SK-N-SH treated with all-trans-retinoic acid at 6 μM for 48 hours (cell line): Measurements from ENCODE around the gene CEP152.

ENCODE experiments used
- ATAC-seq: fragments of 200-7000 bp; cut with Tn5 transposase; 3 replicates; pipeline ENCODE4 v1.9.1; 2020; ENCODE audit warnings: mild to moderate bottlenecking, moderate library complexity
- ARNTL ChIP-seq: fragments of 450-650 bp; formaldehyde crosslinking; IDR thresholded peaks from 2 replicates; pipeline ENCODE4 v1.5.0; 2020; ENCODE audit warnings: low read depth, mild to moderate bottlenecking, moderate library complexity, borderline replicate concordance
- BACH2 ChIP-seq: fragments of 250-450 bp; sonication (Bioruptor Pico); IDR thresholded peaks from 2 replicates; pipeline ENCODE4 v1.9.0; 2021; ENCODE audit warnings: mild to moderate bottlenecking, borderline replicate concordance
- CSDC2 ChIP-seq: fragments of 250-450 bp; sonication (Bioruptor Pico); IDR thresholded peaks from 2 replicates; pipeline ENCODE4 v1.5.0; 2020; ENCODE audit warnings: mild to moderate bottlenecking, moderate library complexity
- ESRRG ChIP-seq: fragments of 250-450 bp; sonication (Bioruptor Pico); IDR thresholded peaks from 2 replicates; pipeline ENCODE4 v1.6.1; 2021; ENCODE audit warnings: mild to moderate bottlenecking
- GLIS3 ChIP-seq: fragments of 250-450 bp; sonication (Bioruptor Pico); IDR thresholded peaks from 2 replicates; pipeline ENCODE4 v1.5.0; 2020; ENCODE audit warnings: mild to moderate bottlenecking, moderate library complexity
- ISL1 ChIP-seq: fragments of 250-450 bp; sonication (Bioruptor Pico); IDR thresholded peaks from 2 replicates; pipeline ENCODE4 v2.1.2; 2022; ENCODE audit warnings: mild to moderate bottlenecking, moderate library complexity
- OSR1 ChIP-seq: fragments of 250-450 bp; sonication (Bioruptor Pico); IDR thresholded peaks from 2 replicates; pipeline ENCODE4 v1.8.0; 2022; ENCODE audit warnings: moderate library complexity, mild to moderate bottlenecking, inconsistent platforms
- PPARA ChIP-seq: fragments of 250-450 bp; sonication (Bioruptor Pico); IDR thresholded peaks from 2 replicates; pipeline ENCODE4 v1.5.0; 2020; ENCODE audit warnings: mild to moderate bottlenecking, borderline replicate concordance
- RARB ChIP-seq: fragments of 250-450 bp; sonication (Bioruptor Pico); IDR thresholded peaks from 2 replicates; pipeline ENCODE4 v1.8.0; 2021; ENCODE audit warnings: mild to moderate bottlenecking, moderate library complexity
- SNAI2 ChIP-seq: fragments of 250-450 bp; sonication (Bioruptor Pico); IDR thresholded peaks from 2 replicates; pipeline ENCODE4 v1.5.0; 2020; ENCODE audit warnings: mild to moderate bottlenecking, moderate library complexity
- TCF4 ChIP-seq: fragments of 250-450 bp; sonication (Bioruptor Pico); IDR thresholded peaks from 2 replicates; pipeline ENCODE4 v1.8.0; 2021; ENCODE audit warnings: mild to moderate bottlenecking, moderate library complexity, borderline replicate concordance
- TOX ChIP-seq: fragments of 250-450 bp; sonication (Bioruptor Pico); IDR thresholded peaks from 2 replicates; pipeline ENCODE4 v1.8.0; 2021; ENCODE audit warnings: mild to moderate bottlenecking, moderate library complexity, borderline replicate concordance
- ZC3H10 ChIP-seq: fragments of 250-450 bp; sonication (Bioruptor Pico); IDR thresholded peaks from 2 replicates; pipeline ENCODE4 v1.5.1; 2021; ENCODE audit warnings: mild to moderate bottlenecking, moderate library complexity
- ZFP3 ChIP-seq: fragments of 250-450 bp; sonication (Bioruptor Pico); IDR thresholded peaks from 2 replicates; pipeline ENCODE4 v1.5.0; 2020; ENCODE audit warnings: mild to moderate bottlenecking, moderate library complexity
- ZFP30 ChIP-seq: fragments of 450-650 bp; formaldehyde crosslinking; IDR thresholded peaks from 2 replicates; pipeline ENCODE4 v1.5.0; 2022; ENCODE audit warnings: mild to moderate bottlenecking, moderate library complexity
- ZNF565 ChIP-seq: fragments of 450-650 bp; formaldehyde crosslinking; conservative IDR thresholded peaks from 2 replicates; pipeline ENCODE4 v1.5.0; 2020; ENCODE audit warnings: low read depth, mild to moderate bottlenecking, moderate library complexity
- ZNF70 ChIP-seq: fragments of 450-650 bp; formaldehyde crosslinking; IDR thresholded peaks from 2 replicates; pipeline ENCODE4 v1.5.0; 2020; ENCODE audit warnings: mild to moderate bottlenecking, moderate library complexity
- ZNF8 ChIP-seq: fragments of 450-650 bp; formaldehyde crosslinking; IDR thresholded peaks from 2 replicates; pipeline ENCODE4 v1.5.0; 2020; ENCODE audit warnings: mild to moderate bottlenecking, moderate library complexity
- TF ChIP-seq, protein P1 (sequence below): fragments of 250-450 bp; sonication (Bioruptor Pico); IDR thresholded peaks from 2 replicates; pipeline ENCODE4 v1.8.0; 2021; ENCODE audit warnings: low read depth, mild to moderate bottlenecking, moderate library complexity, borderline replicate concordance
- TF ChIP-seq, protein P2 (sequence below): fragments of 250-450 bp; sonication (Bioruptor Pico); IDR thresholded peaks from 2 replicates; pipeline ENCODE4 v1.5.1; 2021; ENCODE audit warnings: mild to moderate bottlenecking, moderate library complexity
- TF ChIP-seq, protein P3 (sequence below): fragments of 250-450 bp; sonication (Bioruptor Pico); IDR thresholded peaks from 2 replicates; pipeline ENCODE4 v1.5.1; 2020; ENCODE audit warnings: low read depth, mild to moderate bottlenecking, moderate library complexity
- TF ChIP-seq, protein P4 (sequence below): fragments of 250-450 bp; sonication (Bioruptor Pico); IDR thresholded peaks from 2 replicates; pipeline ENCODE4 v1.8.0; 2020; ENCODE audit warnings: mild to moderate bottlenecking, moderate library complexity, borderline replicate concordance
- TF ChIP-seq, protein P5 (sequence below): fragments of 250-450 bp; sonication (Bioruptor Pico); IDR thresholded peaks from 2 replicates; pipeline ENCODE4 v1.5.0; 2020; ENCODE audit warnings: mild to moderate bottlenecking, moderate library complexity

The CEP152 gene

DNA sequence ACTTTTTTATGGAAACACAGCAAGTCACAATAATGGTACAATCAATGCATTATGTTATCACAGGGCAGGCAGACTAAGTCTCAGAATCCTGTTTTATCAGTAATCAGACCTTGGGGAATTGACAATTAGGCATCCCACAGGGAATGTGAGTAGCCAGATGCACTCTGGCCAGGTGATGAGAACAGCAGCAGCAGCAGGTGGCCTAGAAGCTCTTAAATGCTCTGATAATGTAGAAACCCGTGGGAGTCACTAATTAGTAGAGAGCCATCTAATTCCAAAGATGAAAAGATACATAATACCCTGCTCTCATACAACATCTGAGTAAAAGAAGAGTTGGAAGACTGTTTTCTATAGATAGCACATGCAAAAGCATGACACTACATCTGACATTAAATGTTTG lies 12.6 kb downstream of the CEP152 start:
- no peak for ATAC-seq
- TF ChIP-seq TOX (CRISPR knock-in tag), result no peak
- TF ChIP-seq OSR1 (CRISPR knock-in tag), result no peak
- no peak for TF ChIP-seq ZFP30 (CRISPR knock-in tag)
- TF ChIP-seq ISL1 (CRISPR knock-in tag), result no peak
- TF ChIP-seq, protein P1, sequence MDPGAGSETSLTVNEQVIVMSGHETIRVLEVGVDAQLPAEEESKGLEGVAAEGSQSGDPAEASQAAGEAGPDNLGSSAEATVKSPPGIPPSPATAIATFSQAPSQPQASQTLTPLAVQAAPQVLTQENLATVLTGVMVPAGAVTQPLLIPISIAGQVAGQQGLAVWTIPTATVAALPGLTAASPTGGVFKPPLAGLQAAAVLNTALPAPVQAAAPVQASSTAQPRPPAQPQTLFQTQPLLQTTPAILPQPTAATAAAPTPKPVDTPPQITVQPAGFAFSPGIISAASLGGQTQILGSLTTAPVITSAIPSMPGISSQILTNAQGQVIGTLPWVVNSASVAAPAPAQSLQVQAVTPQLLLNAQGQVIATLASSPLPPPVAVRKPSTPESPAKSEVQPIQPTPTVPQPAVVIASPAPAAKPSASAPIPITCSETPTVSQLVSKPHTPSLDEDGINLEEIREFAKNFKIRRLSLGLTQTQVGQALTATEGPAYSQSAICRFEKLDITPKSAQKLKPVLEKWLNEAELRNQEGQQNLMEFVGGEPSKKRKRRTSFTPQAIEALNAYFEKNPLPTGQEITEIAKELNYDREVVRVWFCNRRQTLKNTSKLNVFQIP (CRISPR knock-in tag), result no peak
- TF ChIP-seq GLIS3 (CRISPR knock-in tag), result no peak
- no peak for TF ChIP-seq ZNF70 (CRISPR knock-in tag)
- no peak for TF ChIP-seq ARNTL (CRISPR knock-in tag)
- no peak for TF ChIP-seq CSDC2
- TF ChIP-seq, protein P2, sequence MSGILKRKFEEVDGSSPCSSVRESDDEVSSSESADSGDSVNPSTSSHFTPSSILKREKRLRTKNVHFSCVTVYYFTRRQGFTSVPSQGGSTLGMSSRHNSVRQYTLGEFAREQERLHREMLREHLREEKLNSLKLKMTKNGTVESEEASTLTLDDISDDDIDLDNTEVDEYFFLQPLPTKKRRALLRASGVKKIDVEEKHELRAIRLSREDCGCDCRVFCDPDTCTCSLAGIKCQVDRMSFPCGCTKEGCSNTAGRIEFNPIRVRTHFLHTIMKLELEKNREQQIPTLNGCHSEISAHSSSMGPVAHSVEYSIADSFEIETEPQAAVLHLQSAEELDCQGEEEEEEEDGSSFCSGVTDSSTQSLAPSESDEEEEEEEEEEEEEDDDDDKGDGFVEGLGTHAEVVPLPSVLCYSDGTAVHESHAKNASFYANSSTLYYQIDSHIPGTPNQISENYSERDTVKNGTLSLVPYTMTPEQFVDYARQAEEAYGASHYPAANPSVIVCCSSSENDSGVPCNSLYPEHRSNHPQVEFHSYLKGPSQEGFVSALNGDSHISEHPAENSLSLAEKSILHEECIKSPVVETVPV (CRISPR knock-in tag), result no peak
- no peak for TF ChIP-seq RARB (CRISPR knock-in tag)
- TF ChIP-seq TCF4, result no peak
- TF ChIP-seq, protein P3, sequence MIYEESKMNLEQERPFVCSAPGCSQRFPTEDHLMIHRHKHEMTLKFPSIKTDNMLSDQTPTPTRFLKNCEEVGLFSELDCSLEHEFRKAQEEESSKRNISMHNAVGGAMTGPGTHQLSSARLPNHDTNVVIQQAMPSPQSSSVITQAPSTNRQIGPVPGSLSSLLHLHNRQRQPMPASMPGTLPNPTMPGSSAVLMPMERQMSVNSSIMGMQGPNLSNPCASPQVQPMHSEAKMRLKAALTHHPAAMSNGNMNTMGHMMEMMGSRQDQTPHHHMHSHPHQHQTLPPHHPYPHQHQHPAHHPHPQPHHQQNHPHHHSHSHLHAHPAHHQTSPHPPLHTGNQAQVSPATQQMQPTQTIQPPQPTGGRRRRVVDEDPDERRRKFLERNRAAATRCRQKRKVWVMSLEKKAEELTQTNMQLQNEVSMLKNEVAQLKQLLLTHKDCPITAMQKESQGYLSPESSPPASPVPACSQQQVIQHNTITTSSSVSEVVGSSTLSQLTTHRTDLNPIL (CRISPR knock-in tag), result no peak
- no peak for TF ChIP-seq PPARA (CRISPR knock-in tag)
- TF ChIP-seq ESRRG, result no peak

DNA sequence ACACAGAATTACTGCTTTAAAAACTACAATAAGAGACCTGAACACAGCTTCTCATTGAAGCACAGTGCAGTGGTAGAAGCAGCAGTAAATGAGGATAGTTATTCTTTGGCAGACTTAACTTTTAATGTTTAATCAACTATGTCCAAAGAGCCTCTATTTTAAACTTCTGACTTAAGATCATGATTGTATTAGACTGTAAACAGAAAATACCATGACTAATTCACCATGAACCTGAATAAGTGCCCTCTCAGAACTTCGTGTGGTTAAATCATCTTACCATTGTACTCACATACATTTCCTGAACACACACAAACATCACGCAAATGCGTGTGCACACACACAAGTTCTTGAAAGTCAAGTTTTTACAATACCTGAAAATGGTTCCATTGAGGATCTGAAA lies 13.9 kb downstream of the CEP152 start:
- no peak for ATAC-seq
- TF ChIP-seq TOX (CRISPR knock-in tag) (no peak), ZNF565 (CRISPR knock-in tag) (no peak), ARNTL (CRISPR knock-in tag) (no peak), SNAI2 (no peak), ZNF8 (no peak), ZC3H10 (CRISPR knock-in tag) (no peak), ISL1 (CRISPR knock-in tag) (no peak), PPARA (CRISPR knock-in tag) (no peak)
- TF ChIP-seq, protein P1 (CRISPR knock-in tag), result no peak

DNA sequence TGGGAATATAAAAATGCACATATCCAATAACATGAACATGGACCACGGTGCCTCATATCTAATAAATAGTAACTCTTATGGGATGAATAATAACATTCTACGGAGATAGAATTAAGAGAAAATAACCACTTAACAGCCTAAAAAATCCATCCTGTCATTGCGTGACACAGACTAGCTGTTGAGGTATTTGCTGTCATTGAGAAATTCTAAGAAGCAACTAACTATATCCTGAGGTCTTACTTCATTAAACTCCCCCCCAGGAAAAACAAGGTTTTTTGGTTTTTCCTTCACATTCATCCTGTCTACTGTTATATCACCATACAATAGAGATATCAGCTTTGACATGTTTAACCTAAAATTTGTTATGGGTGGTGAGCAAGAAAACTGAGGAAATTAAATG lies 14.3 kb downstream of the CEP152 start:
- ATAC-seq, result no peak
- TF ChIP-seq CSDC2, result no peak
- TF ChIP-seq, protein P1 (CRISPR knock-in tag), result no peak
- no peak for TF ChIP-seq BACH2
- TF ChIP-seq RARB (CRISPR knock-in tag), result no peak
- no peak for TF ChIP-seq ESRRG
- no peak for TF ChIP-seq ZNF565 (CRISPR knock-in tag)
- TF ChIP-seq, protein P4, sequence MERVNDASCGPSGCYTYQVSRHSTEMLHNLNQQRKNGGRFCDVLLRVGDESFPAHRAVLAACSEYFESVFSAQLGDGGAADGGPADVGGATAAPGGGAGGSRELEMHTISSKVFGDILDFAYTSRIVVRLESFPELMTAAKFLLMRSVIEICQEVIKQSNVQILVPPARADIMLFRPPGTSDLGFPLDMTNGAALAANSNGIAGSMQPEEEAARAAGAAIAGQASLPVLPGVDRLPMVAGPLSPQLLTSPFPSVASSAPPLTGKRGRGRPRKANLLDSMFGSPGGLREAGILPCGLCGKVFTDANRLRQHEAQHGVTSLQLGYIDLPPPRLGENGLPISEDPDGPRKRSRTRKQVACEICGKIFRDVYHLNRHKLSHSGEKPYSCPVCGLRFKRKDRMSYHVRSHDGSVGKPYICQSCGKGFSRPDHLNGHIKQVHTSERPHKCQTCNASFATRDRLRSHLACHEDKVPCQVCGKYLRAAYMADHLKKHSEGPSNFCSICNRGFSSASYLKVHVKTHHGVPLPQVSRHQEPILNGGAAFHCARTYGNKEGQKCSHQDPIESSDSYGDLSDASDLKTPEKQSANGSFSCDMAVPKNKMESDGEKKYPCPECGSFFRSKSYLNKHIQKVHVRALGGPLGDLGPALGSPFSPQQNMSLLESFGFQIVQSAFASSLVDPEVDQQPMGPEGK (CRISPR knock-in tag), result no peak
- TF ChIP-seq GLIS3 (CRISPR knock-in tag), result no peak
- TF ChIP-seq ZNF8, result no peak
- TF ChIP-seq ARNTL (CRISPR knock-in tag), result no peak
- TF ChIP-seq, protein P5, sequence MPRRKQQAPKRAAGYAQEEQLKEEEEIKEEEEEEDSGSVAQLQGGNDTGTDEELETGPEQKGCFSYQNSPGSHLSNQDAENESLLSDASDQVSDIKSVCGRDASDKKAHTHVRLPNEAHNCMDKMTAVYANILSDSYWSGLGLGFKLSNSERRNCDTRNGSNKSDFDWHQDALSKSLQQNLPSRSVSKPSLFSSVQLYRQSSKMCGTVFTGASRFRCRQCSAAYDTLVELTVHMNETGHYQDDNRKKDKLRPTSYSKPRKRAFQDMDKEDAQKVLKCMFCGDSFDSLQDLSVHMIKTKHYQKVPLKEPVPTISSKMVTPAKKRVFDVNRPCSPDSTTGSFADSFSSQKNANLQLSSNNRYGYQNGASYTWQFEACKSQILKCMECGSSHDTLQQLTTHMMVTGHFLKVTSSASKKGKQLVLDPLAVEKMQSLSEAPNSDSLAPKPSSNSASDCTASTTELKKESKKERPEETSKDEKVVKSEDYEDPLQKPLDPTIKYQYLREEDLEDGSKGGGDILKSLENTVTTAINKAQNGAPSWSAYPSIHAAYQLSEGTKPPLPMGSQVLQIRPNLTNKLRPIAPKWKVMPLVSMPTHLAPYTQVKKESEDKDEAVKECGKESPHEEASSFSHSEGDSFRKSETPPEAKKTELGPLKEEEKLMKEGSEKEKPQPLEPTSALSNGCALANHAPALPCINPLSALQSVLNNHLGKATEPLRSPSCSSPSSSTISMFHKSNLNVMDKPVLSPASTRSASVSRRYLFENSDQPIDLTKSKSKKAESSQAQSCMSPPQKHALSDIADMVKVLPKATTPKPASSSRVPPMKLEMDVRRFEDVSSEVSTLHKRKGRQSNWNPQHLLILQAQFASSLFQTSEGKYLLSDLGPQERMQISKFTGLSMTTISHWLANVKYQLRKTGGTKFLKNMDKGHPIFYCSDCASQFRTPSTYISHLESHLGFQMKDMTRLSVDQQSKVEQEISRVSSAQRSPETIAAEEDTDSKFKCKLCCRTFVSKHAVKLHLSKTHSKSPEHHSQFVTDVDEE, result no peak
- no peak for TF ChIP-seq TOX (CRISPR knock-in tag)
- no peak for TF ChIP-seq TCF4
- TF ChIP-seq PPARA (CRISPR knock-in tag), result no peak
- TF ChIP-seq, protein P3 (CRISPR knock-in tag), result no peak
- TF ChIP-seq ISL1 (CRISPR knock-in tag), result no peak
- no peak for TF ChIP-seq ZFP30 (CRISPR knock-in tag)
- no peak for TF ChIP-seq ZFP3
